ENCODE measurements around the gene EFEMP2.

Gene EFEMP2

DNA sequence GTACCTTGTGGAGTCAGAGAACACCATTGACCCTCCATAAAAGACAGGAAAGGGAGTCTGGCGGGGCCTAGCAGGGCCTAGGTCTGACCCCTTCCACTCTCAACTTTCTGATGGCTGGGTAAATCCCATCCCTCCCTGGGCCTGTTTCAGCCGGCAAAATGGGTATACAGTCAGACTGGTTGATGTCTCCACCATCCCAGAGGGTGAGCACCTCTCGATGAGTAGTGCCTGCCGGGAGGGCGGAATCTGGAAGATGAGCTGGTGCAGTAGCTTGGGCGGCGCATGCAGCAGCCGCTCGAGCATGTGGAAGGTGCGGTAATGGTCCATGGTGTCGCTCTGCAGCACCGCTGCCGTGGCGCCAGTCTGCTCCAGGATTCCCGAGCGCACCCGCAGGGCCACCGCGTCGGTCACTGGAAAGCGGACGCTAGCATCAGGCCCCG lies 15.1 kb upstream of the EFEMP2 start:
- in situ Hi-C loops (cut with HindIII; ENCODE audit: low pct_ligation_motif_present, low pct_unique_long_range_greater_than_20kb, low sequenced_read_pairs): no loop called here

GRCh38 chr11:65886826-65887722 lies 14.5 kb upstream of the EFEMP2 start:
- DNase-seq: no peak
- in situ Hi-C loops (cut with HindIII; ENCODE audit: low pct_ligation_motif_present, low pct_unique_long_range_greater_than_20kb, low sequenced_read_pairs): no loop called here

More for the DNA sequence above, 15.1 kb upstream of the EFEMP2 start:
- DNase-seq: peak; percentile 45

DNA sequence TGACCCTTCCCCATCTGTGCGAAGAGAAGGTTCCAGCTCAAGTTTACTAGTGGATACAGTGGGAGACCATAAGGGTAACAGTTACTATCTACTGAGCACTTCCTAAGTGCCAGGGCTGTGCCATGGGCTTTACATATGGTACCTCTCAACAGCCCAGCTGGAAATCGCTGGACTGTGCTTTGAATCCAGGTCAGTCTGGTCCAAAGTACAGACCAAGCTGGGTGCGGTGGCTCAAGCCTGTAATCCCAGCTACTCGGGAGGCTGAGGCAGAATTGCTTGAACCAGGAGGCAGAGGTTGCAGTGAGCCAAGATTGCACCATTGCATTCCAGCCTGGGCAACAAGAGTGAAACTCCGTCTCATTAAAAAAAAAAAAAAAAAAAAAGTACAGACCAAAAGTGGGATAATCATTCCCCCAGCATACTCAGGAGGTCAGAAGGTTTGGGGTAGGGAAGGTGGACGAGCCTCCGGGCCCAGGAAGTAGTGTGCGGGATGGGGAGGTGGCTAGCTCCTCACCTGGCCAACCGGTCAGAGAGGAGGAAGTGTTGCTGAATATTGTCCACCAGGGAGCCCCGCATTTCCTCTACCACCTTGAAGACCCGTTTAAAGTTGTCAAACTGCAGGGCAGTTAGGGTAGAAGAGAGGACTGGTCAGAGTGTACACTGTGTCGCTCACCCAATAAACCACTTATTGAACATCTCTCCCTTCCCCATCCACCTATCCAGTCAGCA lies 13.4 kb upstream of the EFEMP2 start:
- in situ Hi-C loops (cut with HindIII; ENCODE audit: low pct_ligation_motif_present, low pct_unique_long_range_greater_than_20kb, low sequenced_read_pairs): no loop called here
- no peak for DNase-seq

DNA sequence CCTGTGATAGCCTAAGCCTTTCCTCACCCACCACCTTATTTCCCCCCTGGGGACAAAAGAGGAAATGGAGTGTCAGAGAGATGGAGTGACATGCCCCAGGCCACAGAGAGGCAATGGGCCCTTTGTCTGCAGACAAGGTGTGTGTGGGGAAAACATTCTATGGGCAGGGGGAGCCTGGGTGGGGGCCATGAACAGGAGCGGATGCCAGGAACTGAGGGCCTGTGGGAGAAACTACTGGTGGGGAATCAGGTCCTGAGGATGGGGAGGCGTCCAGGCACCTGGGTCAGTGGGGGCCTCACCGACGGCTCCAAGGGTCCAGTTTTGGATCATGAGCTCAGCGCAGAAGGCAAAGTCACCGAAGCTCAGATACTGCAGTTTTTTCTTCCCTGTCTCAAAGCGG lies 12.6 kb upstream of the EFEMP2 start:
- DNase-seq: no peak
- in situ Hi-C loops (cut with HindIII; ENCODE audit: low pct_ligation_motif_present, low pct_unique_long_range_greater_than_20kb, low sequenced_read_pairs): no loop called here

- DNase-seq: peak; percentile 72
- in situ Hi-C loops (cut with HindIII; ENCODE audit: low pct_ligation_motif_present, low pct_unique_long_range_greater_than_20kb, low sequenced_read_pairs): no loop called here
These were observed 12.1 kb upstream of the EFEMP2 start for GRCh38 chr11:65884716-65885092.

DNA sequence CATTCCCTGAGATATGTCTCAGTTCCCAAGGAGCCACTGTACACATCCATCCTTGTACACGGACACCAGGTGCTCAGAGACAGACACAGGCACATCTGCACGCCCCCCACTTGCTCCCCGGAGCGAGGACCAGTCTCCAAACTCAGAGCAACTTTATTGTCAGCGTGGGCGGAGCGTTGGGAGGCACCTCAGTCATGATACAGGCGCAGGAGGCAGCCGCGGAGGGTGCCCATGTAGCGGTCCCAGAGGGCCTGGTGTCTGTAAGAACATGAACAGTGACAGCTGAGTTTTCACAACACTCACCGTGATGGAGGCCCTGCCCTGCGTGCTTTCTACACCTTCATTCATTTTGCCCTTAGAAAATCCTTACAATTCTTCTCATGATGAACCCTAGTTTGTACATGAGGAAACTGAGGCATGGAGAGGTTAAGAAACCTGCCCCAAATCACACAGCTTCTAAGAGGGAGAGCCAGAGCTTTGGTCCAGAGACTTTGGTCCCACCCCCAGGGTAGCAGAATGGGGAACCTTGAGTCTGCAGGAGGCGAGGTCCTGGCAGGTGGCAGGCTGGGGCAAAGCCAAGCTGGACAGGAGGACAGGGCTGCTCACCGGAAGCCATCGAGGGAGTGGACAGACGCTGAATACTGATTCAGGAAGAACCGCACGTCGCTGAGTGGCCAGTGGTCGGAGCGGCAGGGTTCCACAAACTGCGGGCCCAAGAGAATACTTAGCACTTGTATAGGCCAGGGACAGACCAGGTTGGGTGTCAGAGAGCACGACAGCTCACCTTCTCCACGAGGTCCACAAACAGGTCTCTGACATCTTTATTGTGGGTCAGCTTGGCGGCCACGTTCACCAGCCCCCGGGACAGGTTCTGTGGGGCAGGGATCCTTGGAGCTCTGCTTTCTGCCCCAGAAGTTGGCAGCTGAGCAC lies 11.5 kb upstream of the EFEMP2 start:
- in situ Hi-C loops (cut with HindIII; ENCODE audit: low pct_ligation_motif_present, low pct_unique_long_range_greater_than_20kb, low sequenced_read_pairs): no loop called here
- DNase-seq: no peak

DNA sequence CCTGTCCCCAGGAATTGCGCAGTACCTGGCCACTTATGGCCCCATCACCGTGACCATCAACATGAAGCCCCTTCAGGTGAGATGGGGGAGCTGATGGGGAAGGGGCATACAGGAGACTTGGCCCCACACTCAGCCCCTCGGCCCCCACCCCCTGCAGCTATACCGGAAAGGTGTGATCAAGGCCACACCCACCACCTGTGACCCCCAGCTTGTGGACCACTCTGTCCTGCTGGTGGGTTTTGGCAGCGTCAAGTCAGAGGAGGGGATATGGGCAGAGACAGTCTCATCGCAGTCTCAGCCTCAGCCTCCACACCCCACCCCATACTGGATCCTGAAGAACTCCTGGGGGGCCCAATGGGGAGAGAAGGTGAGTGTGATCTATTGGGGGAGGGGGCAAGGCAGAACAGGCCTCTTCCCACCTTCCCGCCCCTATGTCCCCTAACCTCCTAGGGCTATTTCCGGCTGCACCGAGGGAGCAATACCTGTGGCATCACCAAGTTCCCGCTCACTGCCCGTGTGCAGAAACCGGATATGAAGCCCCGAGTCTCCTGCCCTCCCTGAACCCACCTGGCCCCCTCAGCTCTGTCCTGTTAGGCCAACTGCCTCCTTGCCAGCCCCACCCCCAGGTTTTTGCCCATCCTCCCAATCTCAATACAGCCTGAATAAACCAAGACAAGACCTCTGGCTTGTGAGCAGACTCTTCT lies 10.6 kb upstream of the EFEMP2 start:
- DNase-seq: no peak
- in situ Hi-C loops (cut with HindIII; ENCODE audit: low pct_ligation_motif_present, low pct_unique_long_range_greater_than_20kb, low sequenced_read_pairs): no loop called here

- in situ Hi-C loops (cut with HindIII; ENCODE audit: low pct_ligation_motif_present, low pct_unique_long_range_greater_than_20kb, low sequenced_read_pairs): no loop called here
- DNase-seq: no peak
These were observed 9.8 kb upstream of the EFEMP2 start for GRCh38 chr11:65882120-65883057.

DNA sequence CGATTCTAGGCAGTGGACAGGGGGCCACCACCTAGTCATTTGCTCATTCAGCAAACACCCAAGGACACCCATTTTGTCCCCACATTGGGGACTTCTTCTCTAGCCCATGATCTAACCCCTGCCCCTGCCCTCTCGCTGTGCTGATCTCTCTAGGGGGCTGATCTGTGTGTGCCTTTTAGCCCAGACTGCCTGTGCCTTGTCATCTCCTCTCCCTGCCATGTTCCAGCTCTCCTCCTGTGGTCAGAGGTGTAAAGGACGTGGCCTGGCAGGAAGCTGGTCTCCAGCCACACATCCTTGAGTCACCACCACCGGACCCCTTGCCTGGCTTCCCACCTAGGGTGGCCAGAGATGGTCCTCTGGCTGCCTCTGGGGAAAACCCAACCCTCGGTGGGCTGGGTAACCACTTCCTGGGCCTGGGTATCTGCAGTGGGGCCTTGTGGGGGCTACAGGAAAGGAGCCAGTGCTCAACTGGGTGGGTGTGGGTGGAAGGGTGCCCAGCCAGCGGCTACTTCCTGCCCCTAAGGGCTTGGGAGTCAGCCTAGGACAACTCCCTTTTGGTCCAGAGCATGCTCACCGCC lies 8.3 kb upstream of the EFEMP2 start:
- no peak for DNase-seq
- in situ Hi-C loops (cut with HindIII; ENCODE audit: low pct_ligation_motif_present, low pct_unique_long_range_greater_than_20kb, low sequenced_read_pairs): no loop called here

DNA sequence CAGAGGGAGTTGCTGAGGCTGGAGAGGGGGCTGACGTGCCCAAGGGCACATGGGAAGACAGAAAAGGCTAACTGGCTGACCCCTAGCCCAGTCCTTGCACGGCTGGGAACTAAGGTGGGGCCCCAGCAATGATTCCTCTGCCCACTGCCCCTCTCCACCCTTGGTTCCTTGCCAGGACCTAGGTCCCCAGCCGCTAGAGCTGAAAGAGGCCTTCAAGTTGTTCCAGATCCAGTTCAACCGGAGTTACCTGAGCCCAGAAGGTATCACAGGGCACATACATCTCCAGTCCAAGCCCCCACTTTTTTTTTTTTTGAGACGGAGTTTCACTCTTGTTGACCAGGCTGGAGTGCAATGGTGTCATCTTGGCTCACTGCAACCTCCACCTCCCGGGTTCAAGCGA lies 7.4 kb upstream of the EFEMP2 start:
- in situ Hi-C loops (cut with HindIII; ENCODE audit: low pct_ligation_motif_present, low pct_unique_long_range_greater_than_20kb, low sequenced_read_pairs): no loop called here
- DNase-seq: no peak

GRCh38 chr11:65879617-65880016 lies 7.0 kb upstream of the EFEMP2 start, which contains the start of gene CTSW:
Gene CTSW (plus strand): TSS chr11:65879837. CDS start chr11:65879855, 18 bp downstream.
- in situ Hi-C loops (cut with HindIII; ENCODE audit: low pct_ligation_motif_present, low pct_unique_long_range_greater_than_20kb, low sequenced_read_pairs): no loop called here

DNA sequence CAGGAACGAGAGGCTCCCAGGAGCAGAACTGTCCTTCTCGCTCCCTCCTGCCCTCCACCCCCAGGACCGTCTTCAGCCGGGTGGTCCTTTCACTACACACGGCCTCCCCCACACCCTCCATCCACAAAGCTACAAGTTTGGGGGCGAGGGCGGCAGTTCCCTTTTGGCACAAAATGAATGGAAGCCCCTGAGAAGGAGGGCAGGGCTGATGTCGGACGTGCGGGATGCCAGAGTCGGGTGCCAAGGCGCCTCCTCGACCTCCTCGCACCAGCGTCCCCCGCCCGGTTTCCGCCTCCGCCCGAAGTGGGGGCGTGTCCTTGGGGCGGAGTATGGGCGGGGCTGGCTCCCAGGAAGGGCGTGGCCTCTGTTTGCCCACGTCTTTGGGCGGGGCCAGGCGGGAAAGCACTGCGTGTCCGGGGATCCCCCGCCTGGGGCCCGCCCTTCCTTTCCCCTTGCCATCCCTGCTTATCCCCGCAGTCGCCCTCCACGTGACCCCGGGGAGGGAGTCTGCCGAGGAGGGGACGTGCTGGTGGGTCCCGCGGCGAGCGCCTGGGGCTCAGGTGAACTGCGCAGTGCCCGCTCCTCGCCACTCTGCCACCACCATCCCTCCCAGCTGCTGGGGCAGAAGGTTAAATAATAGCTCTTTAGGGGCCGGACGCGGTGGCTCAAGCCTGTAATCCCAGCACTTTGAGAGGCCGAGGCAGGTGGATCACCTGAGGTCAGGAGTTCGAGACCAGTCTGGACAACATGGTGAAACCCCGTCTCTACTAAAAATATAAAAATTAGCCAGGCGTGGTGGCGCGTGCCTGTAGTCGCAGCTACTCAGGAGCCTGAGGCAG lies 937 bp upstream of the EFEMP2 start:
- in situ Hi-C loops (cut with HindIII; ENCODE audit: low pct_ligation_motif_present, low pct_unique_long_range_greater_than_20kb, low sequenced_read_pairs): no loop called here

More at GRCh38 chr11:65879617-65880016, 7.0 kb upstream of the EFEMP2 start, which contains the start of gene CTSW:
- DNase-seq: no peak

DNA sequence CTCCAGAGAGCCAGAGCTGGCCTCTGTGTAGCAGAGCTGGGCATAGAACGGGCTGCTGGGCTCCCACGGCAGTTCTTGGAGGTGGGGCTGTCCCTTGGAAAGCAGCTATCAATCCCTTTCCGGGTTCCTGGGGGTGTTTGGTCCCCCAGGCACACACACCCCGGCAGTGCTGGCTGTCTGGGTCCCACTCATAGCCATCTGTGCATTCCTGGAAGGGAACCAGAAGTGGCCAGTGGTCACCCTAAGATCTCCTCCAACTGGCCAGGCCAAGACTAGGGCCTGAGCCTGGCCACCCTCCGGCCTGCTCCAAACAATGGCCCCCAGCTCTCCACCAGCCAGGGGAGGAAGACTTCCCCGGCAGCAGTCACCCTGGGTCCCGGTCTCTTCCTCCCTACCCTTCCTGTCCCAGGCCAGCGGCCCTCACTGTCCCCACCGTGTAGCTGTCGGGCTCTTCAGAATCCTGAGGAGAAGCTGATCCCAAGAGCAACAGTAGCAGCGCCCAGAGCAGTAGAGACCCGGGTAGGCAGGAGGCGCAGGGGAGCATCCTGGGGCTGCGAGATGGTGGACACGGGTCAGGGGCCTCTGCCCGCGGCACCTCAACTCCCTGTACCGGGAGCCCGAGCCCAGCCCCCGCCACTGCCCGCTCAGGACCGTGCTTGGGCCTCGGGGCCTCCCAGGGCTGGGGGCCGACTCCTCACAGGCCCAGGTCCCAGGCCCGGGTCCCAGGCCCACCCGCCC lies 620 bp downstream of the EFEMP2 start:
- in situ Hi-C loops (cut with HindIII; ENCODE audit: low pct_ligation_motif_present, low pct_unique_long_range_greater_than_20kb, low sequenced_read_pairs): no loop called here
- peak; percentile 40 for DNase-seq

More for the DNA sequence above, 937 bp upstream of the EFEMP2 start:
- peak; percentile 87 for DNase-seq

DNA sequence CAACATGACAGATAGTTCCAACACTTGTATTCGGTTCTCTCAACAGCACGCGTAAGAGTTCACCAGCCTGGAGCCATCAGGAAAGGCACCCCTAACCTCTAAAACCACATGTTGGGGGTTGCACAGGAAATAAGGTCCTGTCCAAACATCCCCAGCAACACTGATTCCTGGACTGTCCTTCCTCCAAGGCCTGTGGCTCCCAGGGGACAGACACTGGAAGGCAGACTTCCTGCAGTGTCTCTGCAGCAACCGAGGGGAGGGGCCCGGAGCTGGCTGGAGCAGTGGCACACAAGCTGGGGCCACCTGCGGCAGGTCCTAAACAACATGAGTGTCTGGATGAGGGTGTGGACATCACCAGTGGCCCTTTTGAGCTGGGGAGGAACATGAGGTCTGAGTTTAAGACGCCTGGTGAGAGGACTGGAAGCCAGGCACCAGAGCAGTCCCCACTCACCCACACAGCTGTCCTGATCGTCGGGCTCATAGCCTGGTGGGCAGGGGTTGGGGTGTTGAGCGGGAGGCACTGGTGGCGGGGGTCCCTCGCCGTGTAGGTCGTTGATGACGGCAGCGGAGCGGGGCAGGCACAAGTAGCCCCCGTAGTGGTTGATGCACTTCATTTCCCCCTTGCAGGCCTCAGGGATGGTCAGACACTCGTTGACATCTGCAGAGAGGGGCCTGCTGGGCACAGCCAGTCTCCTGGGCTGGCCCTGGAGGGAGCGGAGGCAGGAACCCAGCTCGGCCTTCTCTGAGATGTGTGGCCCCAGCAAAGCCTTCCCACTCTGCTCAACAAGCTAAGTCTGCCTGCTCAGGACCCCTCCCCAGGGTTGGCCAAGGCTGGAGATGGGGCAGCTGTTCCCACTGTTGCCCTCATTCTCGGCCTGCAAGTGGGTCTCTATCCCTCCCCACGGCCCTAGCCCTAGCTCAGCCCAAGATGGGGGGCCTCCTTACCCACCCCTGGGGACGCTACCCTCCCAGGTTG lies 1.6 kb downstream of the EFEMP2 start:
- no peak for DNase-seq
- in situ Hi-C loops (cut with HindIII; ENCODE audit: low pct_ligation_motif_present, low pct_unique_long_range_greater_than_20kb, low sequenced_read_pairs): no loop called here

Measured in ACHN (cell line).